SHP77 treated with DMSO at 0.1 percent for 48 hours (cell line): ENCODE data around the gene AZU1.
"Not testable (repeated sequence)": the region's sequence is repeated elsewhere in the genome, so short reads cannot be mapped to it uniquely, and the experiment has no call there.

ENCODE experiments used
- DNase-seq: peaks from one replicate; lab custom pipeline; 2025; lab: John Stamatoyannopoulos, UW

AZU1 gene

DNA sequence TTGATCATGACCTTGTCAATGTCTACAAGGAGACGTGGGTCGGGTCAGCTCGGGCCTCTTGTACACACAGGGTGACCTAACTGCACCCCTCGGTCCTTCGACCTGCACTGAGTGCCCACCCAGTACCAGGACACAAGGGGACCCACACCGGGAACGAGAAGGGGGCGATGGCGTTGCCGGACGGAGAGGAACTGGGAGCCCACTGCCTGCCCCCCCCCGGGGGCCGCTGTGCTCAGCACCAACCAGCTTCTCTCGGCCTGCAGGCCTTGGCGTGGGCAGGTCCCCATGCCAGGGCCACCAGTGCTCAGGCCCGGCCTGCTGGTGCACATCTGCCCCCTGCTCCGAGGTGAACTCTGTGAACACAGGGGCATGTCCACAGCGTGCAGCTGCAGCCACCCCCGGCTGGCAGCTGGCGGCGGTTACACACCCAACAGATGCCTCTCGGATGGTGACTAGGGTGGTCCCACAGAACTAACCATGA is 46.0 kb downstream of the AZU1 start:
- no peak for DNase-seq

- DNase-seq: no peak
These were observed 47.7 kb downstream of the AZU1 start for GRCh38 chr19:875265-875879.

- DNase-seq: no peak
These were observed 48.5 kb downstream of the AZU1 start for GRCh38 chr19:876089-876488.

DNA sequence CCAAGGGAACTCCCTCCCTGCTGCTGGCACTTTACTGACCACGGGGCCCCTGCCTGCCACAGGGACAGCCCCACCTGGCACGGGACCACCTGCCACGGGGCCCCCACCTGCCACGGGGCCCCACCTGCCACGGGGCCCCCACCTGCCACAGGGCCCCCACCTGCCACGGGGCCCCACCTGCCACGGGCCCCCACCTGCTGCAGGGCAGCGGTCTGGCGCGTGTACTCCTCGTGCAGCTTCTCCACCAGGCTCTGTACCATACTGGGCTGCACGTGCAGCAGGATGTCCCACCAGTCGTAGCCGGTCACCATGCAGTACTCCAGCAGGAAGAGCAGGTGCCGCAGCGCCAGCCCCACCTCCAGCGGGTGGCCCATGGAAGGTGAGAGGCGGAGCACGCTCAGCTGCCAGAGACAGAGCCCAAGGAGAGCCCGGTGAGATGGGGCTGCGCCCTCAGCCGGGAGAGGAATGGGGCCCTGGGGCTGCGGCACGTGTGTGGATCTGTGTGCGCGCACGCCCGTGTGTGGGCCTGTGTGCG is 49.2 kb downstream of the AZU1 start:
- DNase-seq: no peak

DNA sequence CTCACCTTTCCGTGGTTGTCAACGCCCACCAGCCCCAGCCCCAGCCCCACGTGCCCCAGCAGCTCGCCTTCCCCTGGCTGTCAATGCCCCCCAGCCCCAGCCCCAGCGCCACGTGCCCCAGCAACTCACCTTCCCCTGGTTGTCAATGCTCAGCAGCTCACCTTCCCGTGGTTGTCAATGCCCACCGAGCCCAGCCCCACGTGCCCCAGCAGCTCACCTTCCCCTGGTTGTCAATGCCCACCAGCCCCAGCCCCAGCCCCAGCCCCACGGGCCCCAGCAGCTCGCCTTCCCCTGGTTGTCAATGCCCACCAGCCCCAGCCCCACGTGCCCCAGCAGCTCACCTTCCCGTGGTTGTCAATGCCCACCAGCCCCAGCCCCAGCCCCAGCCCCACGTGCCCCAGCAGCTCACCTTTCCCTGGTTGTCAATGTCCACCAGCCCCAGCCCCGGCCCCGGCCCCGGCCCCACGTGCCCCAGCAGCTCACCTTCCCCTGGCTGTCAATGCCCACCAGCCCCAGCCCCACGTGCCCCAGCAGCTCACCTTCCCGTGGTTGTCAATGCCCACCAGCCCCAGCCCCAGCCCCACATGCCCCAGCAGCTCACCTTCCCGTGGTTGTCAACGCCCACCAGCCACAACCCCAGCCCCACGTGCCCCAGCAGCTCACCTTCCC is 50.5 kb downstream of the AZU1 start:
- DNase-seq: not testable (repeated sequence)

DNA sequence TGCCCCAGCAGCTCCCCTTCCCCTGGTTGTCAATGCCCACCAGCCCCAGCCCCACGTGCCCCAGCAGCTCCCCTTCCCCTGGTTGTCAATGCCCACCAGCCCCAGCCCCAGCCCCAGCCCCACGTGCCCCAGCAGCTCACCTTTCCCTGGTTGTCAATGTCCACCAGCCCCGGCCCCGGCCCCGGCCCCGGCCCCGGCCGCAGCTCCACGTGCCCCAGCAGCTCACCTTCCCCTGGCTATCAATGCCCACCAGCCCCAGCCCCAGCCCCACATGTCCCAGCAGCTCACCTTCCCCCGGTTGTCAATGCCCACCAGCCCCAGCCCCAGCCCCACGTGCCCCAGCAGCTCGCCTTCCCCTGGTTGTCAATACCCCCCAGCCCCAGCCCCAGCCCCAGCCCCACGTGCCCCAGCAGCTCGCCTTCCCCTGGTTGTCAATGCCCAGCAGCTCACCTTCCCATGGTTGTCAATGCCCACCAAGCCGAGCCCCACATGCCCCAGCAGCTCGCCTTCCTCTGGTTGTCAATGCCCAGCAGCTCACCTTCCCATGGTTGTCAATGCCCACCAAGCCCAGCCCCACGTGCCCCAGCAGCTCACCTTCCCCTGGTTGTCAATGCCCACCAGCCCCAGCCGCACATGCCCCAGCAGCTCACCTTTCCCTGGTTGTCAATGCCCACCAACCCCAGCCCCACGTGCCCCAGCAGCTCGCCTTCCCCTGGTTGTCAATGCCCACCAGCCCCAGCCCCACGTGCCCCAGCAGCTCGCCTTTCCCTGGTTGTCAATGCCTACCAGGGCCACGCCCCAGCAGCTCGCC is 51.3 kb downstream of the AZU1 start:
- DNase-seq: not testable (repeated sequence)

DNA sequence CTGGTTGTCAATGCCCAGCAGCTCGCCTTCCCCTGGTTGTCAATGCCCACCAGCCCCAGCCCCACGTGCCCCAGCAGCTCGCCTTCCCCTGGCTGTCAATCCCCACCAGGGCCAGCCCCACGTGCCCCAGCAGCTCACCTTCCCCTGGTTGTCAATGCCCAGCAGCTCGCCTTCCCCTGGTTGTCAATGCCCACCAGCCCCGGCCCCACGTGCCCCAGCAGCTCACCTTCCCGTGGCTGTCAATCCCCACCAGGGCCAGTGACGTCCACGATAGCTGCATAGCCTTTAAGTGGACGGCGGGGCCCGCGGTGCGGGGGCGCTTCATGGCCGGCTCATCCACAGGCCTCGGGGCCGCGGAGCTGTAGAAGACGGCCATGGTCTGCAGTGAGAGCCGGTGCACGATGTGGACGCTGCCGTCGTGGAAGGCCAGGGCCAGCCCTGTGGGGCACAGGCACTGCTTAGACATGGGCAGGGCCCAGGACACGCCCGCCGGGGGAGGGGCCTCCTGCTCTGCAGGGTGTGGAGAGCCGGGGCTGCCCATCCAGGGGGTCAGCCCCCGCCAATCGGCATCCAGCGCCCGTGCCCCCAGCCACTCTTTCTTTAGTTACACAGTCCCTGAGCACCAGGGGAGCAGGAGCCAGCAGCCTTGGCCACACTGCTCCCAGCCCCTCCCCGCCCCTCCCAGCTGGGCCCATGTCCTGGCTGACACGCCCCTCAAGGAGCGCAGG is 52.2 kb downstream of the AZU1 start:
- no peak for DNase-seq
